ENCODE results near the gene RCN2. TPM values are rescaled to one million over a fixed set of nuclear protein-coding genes. Genes with fewer than 3 reads are reported as not detected.

Gene RCN2
- total and polyA plus RNA-seq, 2 of the 13 experiments (the other 11 are each of a cell fraction or from before 2014, with no cell fraction given), result 84.4 to 89.0 TPM

GRCh38 chr15:76994496-76994895 is 62.9 kb downstream of the RCN2 start:
- ChIA-PET CTCF (ENCODE audit: low intra/inter-chr PET ratio, low total read pairs) (no interaction called here), POLR2A (no interaction called here)
- Histone ChIP-seq H4K20me1 (ENCODE audit: insufficient read depth, low read length) (no peaks in the 10 kb centered on the region), H3K4me3 (replicated peaks in 1 of 3; ENCODE audit: insufficient read depth in 1 of 3, low read depth in 2 of 3, low read length in 3 of 3) (no peak overlapping the region), H3K27me3 (ENCODE audit: control insufficient read depth in 1 of 2, insufficient read depth in 2 of 2, low read length in 2 of 2) (peaks cover 5 to 68% of the 10 kb centered on the region in 2 experiments), H3K9ac (ENCODE audit: insufficient read depth, low read depth, low read length) (no peak overlapping the region), H3K79me2 (ENCODE audit: insufficient read depth, low read length) (no peaks in the 10 kb centered on the region), H3K4me1 (ENCODE audit: insufficient read depth, low read length) (no peaks in the 10 kb centered on the region), H2AFZ (ENCODE audit: low read length) (no peak overlapping the region), H3K4me2 (ENCODE audit: low read depth, low read length) (no peak overlapping the region), H3K36me3 (replicated peaks in 1 of 2; ENCODE audit: control insufficient read depth in 1 of 2, insufficient read depth in 2 of 2, low read length in 2 of 2) (no peaks in the 10 kb centered on the region), H3K27ac (ENCODE audit: extremely low read length, insufficient read depth, low read length) (no peak overlapping the region), H3K9me3 (ENCODE audit: low read length) (no peaks in the 10 kb centered on the region)
- no TSS peak for BruUV-seq (replicated peaks)
- intact Hi-C loops (cut with micrococcal nuclease; ENCODE audit: unreplicated experiment), result no loop called here
- WGBS (ENCODE audit: low lambda C conversion rate), result 70% methylated on average over 5 of the region's 6 CpGs
- TF ChIP-seq ZNF841 (CRISPR knock-in tag; IDR thresholded peaks at IDR 0.05; ENCODE audit: borderline replicate concordance), result no peak
- no peak for TF ChIP-seq CENPBD1 (CRISPR knock-in tag; IDR thresholded peaks at IDR 0.05; ENCODE audit: borderline replicate concordance, low read depth)
- FAIRE-seq (no peak), ATAC-seq (no peak), DNase-seq (ENCODE audit: low spot score) (no peak)
- in situ Hi-C loops (cut with HindIII; ENCODE audit: extremely low pct_ligation_motif_present, low pct_unique_long_range_greater_than_20kb), result no loop called here

- FAIRE-seq (no peak), DNase-seq (ENCODE audit: low spot score) (no peak), ATAC-seq (peak; percentile 40)
- Histone ChIP-seq H3K27ac (ENCODE audit: extremely low read length, insufficient read depth, low read length) (no peak within 1 kb of the TSS), H3K4me3 (replicated peaks in 1 of 3; ENCODE audit: insufficient read depth in 1 of 3, low read depth in 2 of 3, low read length in 3 of 3) (no peak within 1 kb of the TSS; a peak in 1 of 6 replicates), H3K79me2 (ENCODE audit: insufficient read depth, low read length) (no peaks in the 10 kb centered on the region), H3K4me2 (ENCODE audit: low read depth, low read length) (peak within 1 kb of the TSS; percentile 9; the same call in 1 of the 2 replicates), H3K4me1 (ENCODE audit: insufficient read depth, low read length) (no peaks in the 10 kb centered on the region), H4K20me1 (ENCODE audit: insufficient read depth, low read length) (no peaks in the 10 kb centered on the region), H2AFZ (ENCODE audit: low read length) (no peak within 1 kb of the TSS), H3K36me3 (replicated peaks in 1 of 2; ENCODE audit: control insufficient read depth in 1 of 2, insufficient read depth in 2 of 2, low read length in 2 of 2) (no peaks in the 10 kb centered on the region), H3K9ac (ENCODE audit: insufficient read depth, low read depth, low read length) (no peak within 1 kb of the TSS), H3K9me3 (ENCODE audit: low read length) (no peaks in the 10 kb centered on the region), H3K27me3 (ENCODE audit: control insufficient read depth in 1 of 2, insufficient read depth in 2 of 2, low read length in 2 of 2) (peaks cover 6 to 67% of the 10 kb centered on the region in 2 experiments)
- ChIA-PET POLR2A (no interaction called here), CTCF (ENCODE audit: low intra/inter-chr PET ratio, low total read pairs) (no interaction called here)
- intact Hi-C loops (cut with micrococcal nuclease; ENCODE audit: unreplicated experiment), result no loop called here
- no TSS peak for BruUV-seq (replicated peaks)
- in situ Hi-C loops (cut with HindIII; ENCODE audit: extremely low pct_ligation_motif_present, low pct_unique_long_range_greater_than_20kb), result no loop called here
- WGBS (ENCODE audit: low lambda C conversion rate), result 41% methylated on average over 13 of the region's 28 CpGs
- TF ChIP-seq SP2 (CRISPR knock-in tag; IDR thresholded peaks at IDR 0.05) (no peak), ZNF570 (CRISPR knock-in tag; IDR thresholded peaks at IDR 0.05; ENCODE audit: borderline replicate concordance) (no peak), GABPB1 (CRISPR knock-in tag; IDR thresholded peaks at IDR 0.05) (peak; percentile 61; the same call in 1 of the 2 replicates), ZNF646 (CRISPR knock-in tag; IDR thresholded peaks at IDR 0.05) (no peak), CTCF (CRISPR knock-in tag; IDR thresholded peaks at IDR 0.05) (no peak)
These were observed 63.7 kb downstream of the RCN2 start, which contains the start of gene PSTPIP1 for GRCh38 chr15:76994971-76995945. PSTPIP1 (plus strand) TSS chr15:76995126; CDS start chr15:76995574, 448 bp downstream.
